Nephron (organoid): Measurements from ENCODE around the gene VPREB1.
"Not testable (repeated sequence)": the region's sequence is repeated elsewhere in the genome, so short reads cannot be mapped to it uniquely, and the experiment has no call there.

Source experiments
- H3K27ac Mint-ChIP-seq, 3 experiments: 2 replicates each; pipeline ENCODE4 v1.8.0; 2020; ENCODE audit warnings: mixed read lengths in 3 of 3, mild to moderate bottlenecking in 2 of 3, moderate library complexity in 1 of 3
- H3K27me3 Mint-ChIP-seq: 2 replicates; pipeline ENCODE4 v1.8.0; 2021; ENCODE audit warnings: low read depth, mild to moderate bottlenecking, moderate library complexity, mixed read lengths
- H3K36me3 Mint-ChIP-seq: 2 replicates; pipeline ENCODE4 v1.8.0; 2020; ENCODE audit warnings: low read depth, mixed read lengths
- H3K4me1 Mint-ChIP-seq: 2 replicates; pipeline ENCODE4 v1.8.0; 2020; ENCODE audit warnings: mixed read lengths
- H3K4me3 Mint-ChIP-seq, 3 experiments: 2 replicates each; pipeline ENCODE4 v1.8.0; 2020; ENCODE audit warnings: mild to moderate bottlenecking in 3 of 3, mixed read lengths in 3 of 3, moderate library complexity in 2 of 3
- H3K9me3 Mint-ChIP-seq: 2 replicates; pipeline ENCODE4 v1.8.0; 2020; ENCODE audit warnings: mixed read lengths
- CTCF ChIP-seq, 3 experiments: fragments of 200-600 bp; sonication (generic); IDR thresholded peaks; one replicate each; pipeline ENCODE4 v1.5.0; 2021; ENCODE audit warnings: antibody characterized with exemption in 3 of 3; ENCODE audit not compliant: unreplicated experiment in 3 of 3

VPREB1 gene

GRCh38 chr22:22218302-22218701 is 26.3 kb upstream of the VPREB1 start:
- Mint-ChIP-seq H3K27me3 (peaks cover 39% of the 10 kb centered on the region), H3K4me3 (no peak overlapping the region), H3K27ac (no peak overlapping the region), H3K36me3 (no peaks in the 10 kb centered on the region), H3K4me1 (peaks cover 3% of the 10 kb centered on the region), H3K9me3 (no peaks in the 10 kb centered on the region)
- TF ChIP-seq CTCF (IDR thresholded peaks at IDR 0.05; ENCODE audit: unreplicated experiment in 3 of 3) = no peak

- no peak overlapping the region for H3K4me3 Mint-ChIP-seq
- no peak overlapping the region for H3K27ac Mint-ChIP-seq
- peaks cover 31% of the 10 kb centered on the region for H3K27me3 Mint-ChIP-seq
- H3K4me1 Mint-ChIP-seq = no peaks in the 10 kb centered on the region
- H3K9me3 Mint-ChIP-seq = no peaks in the 10 kb centered on the region
- no peaks in the 10 kb centered on the region for H3K36me3 Mint-ChIP-seq
- no peak for TF ChIP-seq CTCF (IDR thresholded peaks at IDR 0.05; ENCODE audit: unreplicated experiment in 3 of 3)
Observed at GRCh38 chr22:22219140-22219996, 25.2 kb upstream of the VPREB1 start.

GRCh38 chr22:22221043-22221442 is 23.5 kb upstream of the VPREB1 start:
- not testable (repeated sequence) for H3K9me3 Mint-ChIP-seq, H3K4me3 Mint-ChIP-seq
- H3K27me3 Mint-ChIP-seq = peaks cover 29% of the 10 kb centered on the region

GRCh38 chr22:22226448-22227187 is 18.0 kb upstream of the VPREB1 start:
- Mint-ChIP-seq H3K4me3 (no peak overlapping the region), H3K9me3 (no peaks in the 10 kb centered on the region), H3K27ac (no peak overlapping the region), H3K27me3 (peaks cover 39% of the 10 kb centered on the region), H3K4me1 (no peaks in the 10 kb centered on the region), H3K36me3 (no peaks in the 10 kb centered on the region)
- TF ChIP-seq CTCF (IDR thresholded peaks at IDR 0.05; ENCODE audit: unreplicated experiment in 3 of 3) = no peak

More at GRCh38 chr22:22221043-22221442, 23.5 kb upstream of the VPREB1 start:
- H3K36me3 Mint-ChIP-seq, H3K4me1 Mint-ChIP-seq, H3K27ac Mint-ChIP-seq: not testable (repeated sequence)

GRCh38 chr22:22228421-22228820 is 16.2 kb upstream of the VPREB1 start:
- TF ChIP-seq CTCF (IDR thresholded peaks at IDR 0.05; ENCODE audit: unreplicated experiment in 3 of 3) = no peak
- Mint-ChIP-seq H3K27me3 (peaks cover 47% of the 10 kb centered on the region), H3K27ac (no peak overlapping the region)

GRCh38 chr22:22228921-22229320 is 15.7 kb upstream of the VPREB1 start:
- no peak for TF ChIP-seq CTCF (IDR thresholded peaks at IDR 0.05; ENCODE audit: unreplicated experiment in 3 of 3)
- Mint-ChIP-seq H3K27me3 (peaks cover 50% of the 10 kb centered on the region), H3K4me1 (no peaks in the 10 kb centered on the region), H3K27ac (no peak overlapping the region), H3K36me3 (no peaks in the 10 kb centered on the region), H3K9me3 (no peaks in the 10 kb centered on the region), H3K4me3 (no peak overlapping the region)

More at GRCh38 chr22:22228421-22228820, 16.2 kb upstream of the VPREB1 start:
- no peak overlapping the region for H3K4me3 Mint-ChIP-seq
- no peaks in the 10 kb centered on the region for H3K4me1 Mint-ChIP-seq
- no peaks in the 10 kb centered on the region for H3K9me3 Mint-ChIP-seq
- no peaks in the 10 kb centered on the region for H3K36me3 Mint-ChIP-seq
